ENCODE measurements around the gene PSMD3. TPM values are rescaled to one million over a fixed set of nuclear protein-coding genes. Genes with fewer than 3 reads are reported as not detected.

The PSMD3 gene
- 10 to 100 TPM; 65.2 to 87.9 (median 73.7) TPM for total RNA-seq

GRCh38 chr17:39980351-39981206 lies at the start of gene PSMD3:
TSS of gene PSMD3 (plus strand) at chr17:39980807. CDS start at chr17:39980971, 164 bp downstream.
- Histone ChIP-seq H3K4me3 (peak within 1 kb of the TSS; percentile 73 to 95 (median 88)), H3K4me1 (peaks cover 0 to 17% (median 6%) of the 10 kb centered on the region in 4 donors), H3K27ac (peak within 1 kb of the TSS; percentile 87 to 95 (median 92)), H3K27me3 (no peaks in the 10 kb centered on the region), H3K9me3 (no peaks in the 10 kb centered on the region), H3K36me3 (peaks cover 0 to 16% (median 0%) of the 10 kb centered on the region in 3 donors)
- peak; percentile 98 to 100 (median 98) for DNase-seq
- TF ChIP-seq CTCF (IDR thresholded peaks at IDR 0.05) (peak; percentile 73 to 98 (median 88)), POLR2A (IDR thresholded peaks at IDR 0.05) (peak; percentile 82 to 90)

- Histone ChIP-seq H3K27ac (no peak overlapping the region), H3K27me3 (no peaks in the 10 kb centered on the region), H3K4me1 (peaks cover 0 to 2% (median 0%) of the 10 kb centered on the region in 4 donors), H3K9me3 (no peaks in the 10 kb centered on the region), H3K4me3 (no peak overlapping the region), H3K36me3 (no peaks in the 10 kb centered on the region)
- TF ChIP-seq CTCF (IDR thresholded peaks at IDR 0.05) (no peak), POLR2A (IDR thresholded peaks at IDR 0.05) (no peak)
- DNase-seq, result no peak
Measured at GRCh38 chr17:39933912-39934311, 46.7 kb upstream of the PSMD3 start.

- H3K4me1 ChIP-seq, result peaks cover 0 to 3% (median under 1%) of the 10 kb centered on the region in 4 donors
- no peak overlapping the region for H3K4me3 ChIP-seq
- no peaks in the 10 kb centered on the region for H3K36me3 ChIP-seq
- DNase-seq, result no peak
- no peaks in the 10 kb centered on the region for H3K27me3 ChIP-seq
- TF ChIP-seq POLR2A (IDR thresholded peaks at IDR 0.05), result no peak
- no peak for TF ChIP-seq CTCF (IDR thresholded peaks at IDR 0.05)
- H3K9me3 ChIP-seq, result no peaks in the 10 kb centered on the region
- H3K27ac ChIP-seq, result no peak overlapping the region
Measured at GRCh38 chr17:39934324-39934723, 46.3 kb upstream of the PSMD3 start.

GRCh38 chr17:39935909-39936308 lies 44.7 kb upstream of the PSMD3 start:
- Histone ChIP-seq H3K27ac (no peak overlapping the region), H3K4me3 (no peak overlapping the region), H3K4me1 (peaks cover 0 to 9% (median 3%) of the 10 kb centered on the region in 4 donors), H3K27me3 (no peaks in the 10 kb centered on the region), H3K9me3 (no peaks in the 10 kb centered on the region), H3K36me3 (no peaks in the 10 kb centered on the region)
- DNase-seq, result no peak
- TF ChIP-seq CTCF (IDR thresholded peaks at IDR 0.05) (no peak), POLR2A (IDR thresholded peaks at IDR 0.05) (no peak)

- no peak for DNase-seq
- Histone ChIP-seq H3K4me3 (no peak overlapping the region), H3K27ac (no peak overlapping the region), H3K4me1 (peaks cover 0 to 9% (median 3%) of the 10 kb centered on the region in 4 donors), H3K36me3 (no peaks in the 10 kb centered on the region), H3K27me3 (no peaks in the 10 kb centered on the region), H3K9me3 (no peaks in the 10 kb centered on the region)
- no peak for TF ChIP-seq CTCF (IDR thresholded peaks at IDR 0.05)
- no peak for TF ChIP-seq POLR2A (IDR thresholded peaks at IDR 0.05)
Measured at GRCh38 chr17:39937447-39937846, 43.2 kb upstream of the PSMD3 start.

All from Peyer's patch (tissue), 4 donors.